ENCODE results near the gene SH3RF3. TPM values are rescaled to one million over a fixed set of nuclear protein-coding genes. Genes with fewer than 3 reads are reported as not detected.

Gene SH3RF3
- total and polyA plus RNA-seq, 10 of the 15 experiments (the other 5 are each of a cell fraction or from before 2014, with no cell fraction given): 0.08 to 8.8 (median 2.3) TPM

DNA sequence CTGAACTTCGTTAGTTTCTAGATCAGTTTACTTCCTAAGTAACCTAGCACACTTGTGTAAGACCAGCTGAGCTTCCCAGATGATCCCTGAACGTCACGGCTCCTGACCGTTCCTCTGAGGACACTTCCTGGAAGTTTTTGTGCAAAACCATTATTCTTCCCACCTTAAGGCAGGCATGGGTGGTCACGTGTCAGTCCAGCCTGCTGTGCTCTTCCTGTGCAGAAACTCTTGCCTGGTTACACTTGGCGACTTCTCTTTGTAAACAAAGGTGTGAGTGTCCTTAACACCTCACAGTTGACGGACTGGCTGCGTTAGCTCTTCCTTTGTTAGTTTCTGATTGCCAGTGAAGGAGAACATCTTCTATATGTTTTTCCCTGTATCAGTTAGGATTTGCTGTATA lies 118.3 kb downstream of the SH3RF3 start:
- no peak overlapping the region for H3K4me2 ChIP-seq (ENCODE audit: control insufficient read depth, insufficient read depth)

More for the DNA sequence above, 118.3 kb downstream of the SH3RF3 start:
- WGBS (ENCODE audit: insufficient coverage, insufficient replicate concordance, low lambda C conversion rate, missing lambda C conversion rate): 16% methylated on average over 8 of the region's 8 CpGs
- ChIA-PET SMC1A (ENCODE audit: uncharacterized antibody, unreplicated experiment) (interaction anchor here (1.0 kb wide), 1 partner anchor 9 kb away, joined by 5 read pairs; no protein-coding TSS in a partner anchor), RAD21 (ENCODE audit: unreplicated experiment) (interaction anchor here (1.1 kb wide), 1 partner anchor 8 kb away, joined by 3 read pairs; no protein-coding TSS in a partner anchor), CTCF (interaction anchor here (0.8 to 1.2 kb wide), 2 partner anchors 9 to 29 kb away, joined by 3 to 7 read pairs; no protein-coding TSS in a partner anchor), POLR2A (interaction anchor here (1.2 kb wide), 1 partner anchor 9 kb away, joined by 4 read pairs; no protein-coding TSS in a partner anchor)
- Histone ChIP-seq H4K20me1 (ENCODE audit: control insufficient read depth, insufficient read depth) (no peaks in the 10 kb centered on the region), H3K4me3 (no peak overlapping the region), H3K4me1 (ENCODE audit: control insufficient read depth, insufficient read depth, low read length) (no peaks in the 10 kb centered on the region), H3K79me2 (ENCODE audit: control insufficient read depth, insufficient read depth, low read length) (no peaks in the 10 kb centered on the region), H3K27me3 (replicated peaks in 1 of 2; ENCODE audit: control insufficient read depth in 2 of 2, insufficient read depth in 2 of 2, low read length in 1 of 2) (no peaks in the 10 kb centered on the region; a peak in 1 of 4 replicates), H3K27ac (ENCODE audit: control insufficient read depth, insufficient read depth) (no peak overlapping the region), H2AFZ (ENCODE audit: control insufficient read depth, low read depth, low read length) (no peak overlapping the region), H3K9me3 (replicated peaks; ENCODE audit: control insufficient read depth, insufficient read depth, low read length) (no peaks in the 10 kb centered on the region), H3K36me3 (ENCODE audit: control insufficient read depth in 2 of 2, insufficient read depth in 2 of 2, low read length in 1 of 2) (no peaks in the 10 kb centered on the region), H3K9ac (ENCODE audit: control insufficient read depth, insufficient read depth, low read length) (no peak overlapping the region)
- no peak for FAIRE-seq
- TF ChIP-seq MXI1 (IDR thresholded peaks at IDR 0.05; ENCODE audit: low read depth, low read length) (no peak), BRCA1 (IDR thresholded peaks at IDR 0.05; ENCODE audit: low read depth, low read length) (no peak), ZBTB11 (CRISPR knock-in tag; IDR thresholded peaks at IDR 0.05) (no peak), PAX5 (IDR thresholded peaks at IDR 0.05; ENCODE audit: borderline replicate concordance, low read depth, low read length) (no peak), ASH2L (IDR thresholded peaks at IDR 0.05; ENCODE audit: borderline replicate concordance, low read depth) (no peak), NR2F1 (conservative IDR thresholded peaks at IDR 0.05) (no peak), IKZF2 (IDR thresholded peaks at IDR 0.05) (0 out of 4 replicates have a peak, but pooled peaks of 1 of the 2 experiments have one; percentile 25), TBL1XR1 (IDR thresholded peaks at IDR 0.05; ENCODE audit: low read depth, low read length) (no peak), CREB1 (IDR thresholded peaks at IDR 0.05; ENCODE audit: low read depth) (no peak), BHLHE40 (IDR thresholded peaks at IDR 0.05; ENCODE audit: borderline replicate concordance in 1 of 2, low read depth in 2 of 2, low read length in 1 of 2) (peak in 1 of 2 experiments; percentile 29; a peak in 1 of 4 replicates), RAD51 (IDR thresholded peaks at IDR 0.05) (peak; percentile 77), FOS (IDR thresholded peaks at IDR 0.05; ENCODE audit: borderline replicate concordance, extremely low read depth, insufficient read length) (no peak), RAD21 (IDR thresholded peaks at IDR 0.05; ENCODE audit: insufficient read depth, low read depth, low read length) (no peak), EED (IDR thresholded peaks at IDR 0.05; ENCODE audit: low read depth) (no peak), SUZ12 (IDR thresholded peaks at IDR 0.05; ENCODE audit: unreplicated experiment) (no peak), EGR1 (IDR thresholded peaks at IDR 0.05; ENCODE audit: borderline replicate concordance in 1 of 2, low read depth in 2 of 2, low read length in 2 of 2) (no peak)
- TF ChIP-seq, protein P1, sequence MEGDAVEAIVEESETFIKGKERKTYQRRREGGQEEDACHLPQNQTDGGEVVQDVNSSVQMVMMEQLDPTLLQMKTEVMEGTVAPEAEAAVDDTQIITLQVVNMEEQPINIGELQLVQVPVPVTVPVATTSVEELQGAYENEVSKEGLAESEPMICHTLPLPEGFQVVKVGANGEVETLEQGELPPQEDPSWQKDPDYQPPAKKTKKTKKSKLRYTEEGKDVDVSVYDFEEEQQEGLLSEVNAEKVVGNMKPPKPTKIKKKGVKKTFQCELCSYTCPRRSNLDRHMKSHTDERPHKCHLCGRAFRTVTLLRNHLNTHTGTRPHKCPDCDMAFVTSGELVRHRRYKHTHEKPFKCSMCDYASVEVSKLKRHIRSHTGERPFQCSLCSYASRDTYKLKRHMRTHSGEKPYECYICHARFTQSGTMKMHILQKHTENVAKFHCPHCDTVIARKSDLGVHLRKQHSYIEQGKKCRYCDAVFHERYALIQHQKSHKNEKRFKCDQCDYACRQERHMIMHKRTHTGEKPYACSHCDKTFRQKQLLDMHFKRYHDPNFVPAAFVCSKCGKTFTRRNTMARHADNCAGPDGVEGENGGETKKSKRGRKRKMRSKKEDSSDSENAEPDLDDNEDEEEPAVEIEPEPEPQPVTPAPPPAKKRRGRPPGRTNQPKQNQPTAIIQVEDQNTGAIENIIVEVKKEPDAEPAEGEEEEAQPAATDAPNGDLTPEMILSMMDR (IDR thresholded peaks at IDR 0.05 in 2 of 3, conservative IDR thresholded peaks at IDR 0.05 in 1 of 3; ENCODE audit: control insufficient read depth in 2 of 3, extremely low read depth in 1 of 3, insufficient read depth in 1 of 3, low read depth in 3 of 3, low read length in 3 of 3): no peak
- in situ Hi-C loops (cut with MboI) (no loop called here), intact Hi-C loops (cut with micrococcal nuclease; ENCODE audit: unreplicated experiment) (no loop called here)
- peak; percentile 54 for ATAC-seq
- BruUV-seq (replicated peaks): no TSS peak
- no peak for DNase-seq (ENCODE audit: low read depth, low spot score)

Data from GM12878 (cell line).